HFFc6 (cell line): ENCODE results near the gene CEACAM5. TPM values are rescaled to one million over a fixed set of nuclear protein-coding genes. Genes with fewer than 3 reads are reported as not detected.

Experiments used
- DNase-seq: peaks from one replicate; pipeline ENCODE4 v3.0.0-alpha.2; 2018
- H3K27ac Mint-ChIP-seq: 2 replicates; pipeline ENCODE4 v1.8.0; 2020; ENCODE audit warnings: mild to moderate bottlenecking, mixed read lengths
- H3K27me3 Mint-ChIP-seq: 2 replicates; pipeline ENCODE4 v1.8.0; 2021; ENCODE audit warnings: mild to moderate bottlenecking, moderate library complexity, mixed read lengths; ENCODE audit not compliant: insufficient read depth
- H3K36me3 Mint-ChIP-seq: 2 replicates; pipeline ENCODE4 v1.8.0; 2021; ENCODE audit warnings: low read depth, mixed read lengths
- H3K4me1 Mint-ChIP-seq: 2 replicates; pipeline ENCODE4 v1.8.0; 2020; ENCODE audit warnings: low read depth, mixed read lengths
- H3K4me3 Mint-ChIP-seq: 2 replicates; pipeline ENCODE4 v1.8.0; 2020; ENCODE audit warnings: mild to moderate bottlenecking, moderate library complexity, mixed read lengths
- H3K9me3 Mint-ChIP-seq: 2 replicates; pipeline ENCODE4 v1.8.0; 2020; ENCODE audit warnings: mild to moderate bottlenecking, mixed read lengths
- total RNA-seq, 6 experiments: library from RNA; stranded (reverse); fragmentation: NEBNext Ultra II Directional; extraction: Animal tissue kit (Norgen Biotek cat#: 25700); gene quantifications; 2 replicates in 1 of 6; 3 replicates in 5 of 6; pipeline ENCODE4 v1.2.3, GENCODE V29; 2021
- TF ChIP-seq, protein P1 (sequence below): fragments of 200-600 bp; sonication (generic); IDR thresholded peaks from 2 replicates; pipeline ENCODE4 v1.5.0; 2021; ENCODE audit warnings: antibody characterized with exemption, mild to moderate bottlenecking

Gene CEACAM5
- total RNA-seq, 6 experiments from 2014 or later: 0.31 TPM; not detected in 5

DNA sequence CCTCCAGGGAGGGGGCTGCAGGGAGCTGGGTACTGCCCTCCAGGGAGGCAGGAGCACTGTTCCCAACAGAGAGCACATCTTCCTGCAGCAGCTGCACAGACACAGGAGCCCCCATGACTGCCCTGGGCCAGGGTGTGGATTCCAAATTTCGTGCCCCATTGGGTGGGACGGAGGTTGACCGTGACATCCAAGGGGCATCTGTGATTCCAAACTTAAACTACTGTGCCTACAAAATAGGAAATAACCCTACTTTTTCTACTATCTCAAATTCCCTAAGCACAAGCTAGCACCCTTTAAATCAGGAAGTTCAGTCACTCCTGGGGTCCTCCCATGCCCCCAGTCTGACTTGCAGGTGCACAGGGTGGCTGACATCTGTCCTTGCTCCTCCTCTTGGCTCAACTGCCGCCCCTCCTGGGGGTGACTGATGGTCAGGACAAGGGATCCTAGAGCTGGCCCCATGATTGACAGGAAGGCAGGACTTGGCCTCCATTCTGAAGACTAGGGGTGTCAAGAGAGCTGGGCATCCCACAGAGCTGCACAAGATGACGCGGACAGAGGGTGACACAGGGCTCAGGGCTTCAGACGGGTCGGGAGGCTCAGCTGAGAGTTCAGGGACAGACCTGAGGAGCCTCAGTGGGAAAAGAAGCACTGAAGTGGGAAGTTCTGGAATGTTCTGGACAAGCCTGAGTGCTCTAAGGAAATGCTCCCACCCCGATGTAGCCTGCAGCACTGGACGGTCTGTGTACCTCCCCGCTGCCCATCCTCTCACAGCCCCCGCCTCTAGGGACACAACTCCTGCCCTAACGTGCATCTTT, 7.8 kb upstream of the CEACAM5 start:
- H3K36me3 Mint-ChIP-seq: no peaks in the 10 kb centered on the region
- H3K4me3 Mint-ChIP-seq: no peak overlapping the region
- H3K27ac Mint-ChIP-seq: no peak overlapping the region
- peaks cover 12% of the 10 kb centered on the region for H3K4me1 Mint-ChIP-seq
- TF ChIP-seq, protein P1, sequence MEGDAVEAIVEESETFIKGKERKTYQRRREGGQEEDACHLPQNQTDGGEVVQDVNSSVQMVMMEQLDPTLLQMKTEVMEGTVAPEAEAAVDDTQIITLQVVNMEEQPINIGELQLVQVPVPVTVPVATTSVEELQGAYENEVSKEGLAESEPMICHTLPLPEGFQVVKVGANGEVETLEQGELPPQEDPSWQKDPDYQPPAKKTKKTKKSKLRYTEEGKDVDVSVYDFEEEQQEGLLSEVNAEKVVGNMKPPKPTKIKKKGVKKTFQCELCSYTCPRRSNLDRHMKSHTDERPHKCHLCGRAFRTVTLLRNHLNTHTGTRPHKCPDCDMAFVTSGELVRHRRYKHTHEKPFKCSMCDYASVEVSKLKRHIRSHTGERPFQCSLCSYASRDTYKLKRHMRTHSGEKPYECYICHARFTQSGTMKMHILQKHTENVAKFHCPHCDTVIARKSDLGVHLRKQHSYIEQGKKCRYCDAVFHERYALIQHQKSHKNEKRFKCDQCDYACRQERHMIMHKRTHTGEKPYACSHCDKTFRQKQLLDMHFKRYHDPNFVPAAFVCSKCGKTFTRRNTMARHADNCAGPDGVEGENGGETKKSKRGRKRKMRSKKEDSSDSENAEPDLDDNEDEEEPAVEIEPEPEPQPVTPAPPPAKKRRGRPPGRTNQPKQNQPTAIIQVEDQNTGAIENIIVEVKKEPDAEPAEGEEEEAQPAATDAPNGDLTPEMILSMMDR: no peak
- peaks cover 9% of the 10 kb centered on the region for H3K27me3 Mint-ChIP-seq
- H3K9me3 Mint-ChIP-seq: no peaks in the 10 kb centered on the region
- DNase-seq: no peak

DNA sequence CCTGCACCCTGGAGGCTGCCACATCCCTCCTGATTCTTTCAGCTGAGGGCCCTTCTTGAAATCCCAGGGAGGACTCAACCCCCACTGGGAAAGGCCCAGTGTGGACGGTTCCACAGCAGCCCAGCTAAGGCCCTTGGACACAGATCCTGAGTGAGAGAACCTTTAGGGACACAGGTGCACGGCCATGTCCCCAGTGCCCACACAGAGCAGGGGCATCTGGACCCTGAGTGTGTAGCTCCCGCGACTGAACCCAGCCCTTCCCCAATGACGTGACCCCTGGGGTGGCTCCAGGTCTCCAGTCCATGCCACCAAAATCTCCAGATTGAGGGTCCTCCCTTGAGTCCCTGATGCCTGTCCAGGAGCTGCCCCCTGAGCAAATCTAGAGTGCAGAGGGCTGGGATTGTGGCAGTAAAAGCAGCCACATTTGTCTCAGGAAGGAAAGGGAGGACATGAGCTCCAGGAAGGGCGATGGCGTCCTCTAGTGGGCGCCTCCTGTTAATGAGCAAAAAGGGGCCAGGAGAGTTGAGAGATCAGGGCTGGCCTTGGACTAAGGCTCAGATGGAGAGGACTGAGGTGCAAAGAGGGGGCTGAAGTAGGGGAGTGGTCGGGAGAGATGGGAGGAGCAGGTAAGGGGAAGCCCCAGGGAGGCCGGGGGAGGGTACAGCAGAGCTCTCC, 6.9 kb upstream of the CEACAM5 start:
- H3K9me3 Mint-ChIP-seq: no peaks in the 10 kb centered on the region
- peaks cover 12% of the 10 kb centered on the region for H3K4me1 Mint-ChIP-seq
- no peak for DNase-seq
- TF ChIP-seq, protein P1: peak; percentile 40; the same call in 1 of the 2 replicates
- no peak overlapping the region for H3K4me3 Mint-ChIP-seq
- peak overlapping the region; percentile 31; the same call in 1 of the 2 replicates for H3K27ac Mint-ChIP-seq
- H3K27me3 Mint-ChIP-seq: peaks cover 7% of the 10 kb centered on the region
- H3K36me3 Mint-ChIP-seq: no peaks in the 10 kb centered on the region

DNA sequence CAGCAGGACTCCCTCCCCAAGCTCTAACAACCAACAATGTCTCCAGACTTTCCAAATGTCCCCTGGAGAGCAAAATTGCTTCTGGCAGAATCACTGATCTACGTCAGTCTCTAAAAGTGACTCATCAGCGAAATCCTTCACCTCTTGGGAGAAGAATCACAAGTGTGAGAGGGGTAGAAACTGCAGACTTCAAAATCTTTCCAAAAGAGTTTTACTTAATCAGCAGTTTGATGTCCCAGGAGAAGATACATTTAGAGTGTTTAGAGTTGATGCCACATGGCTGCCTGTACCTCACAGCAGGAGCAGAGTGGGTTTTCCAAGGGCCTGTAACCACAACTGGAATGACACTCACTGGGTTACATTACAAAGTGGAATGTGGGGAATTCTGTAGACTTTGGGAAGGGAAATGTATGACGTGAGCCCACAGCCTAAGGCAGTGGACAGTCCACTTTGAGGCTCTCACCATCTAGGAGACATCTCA, 6.2 kb upstream of the CEACAM5 start:
- Mint-ChIP-seq H3K4me3 (no peak overlapping the region), H3K27ac (peak overlapping the region; percentile 31; the same call in 1 of the 2 replicates), H3K9me3 (no peaks in the 10 kb centered on the region), H3K27me3 (peaks cover 7% of the 10 kb centered on the region), H3K4me1 (peaks cover 12% of the 10 kb centered on the region), H3K36me3 (no peaks in the 10 kb centered on the region)
- DNase-seq: peak; percentile 46
- TF ChIP-seq, protein P1: no peak

DNA sequence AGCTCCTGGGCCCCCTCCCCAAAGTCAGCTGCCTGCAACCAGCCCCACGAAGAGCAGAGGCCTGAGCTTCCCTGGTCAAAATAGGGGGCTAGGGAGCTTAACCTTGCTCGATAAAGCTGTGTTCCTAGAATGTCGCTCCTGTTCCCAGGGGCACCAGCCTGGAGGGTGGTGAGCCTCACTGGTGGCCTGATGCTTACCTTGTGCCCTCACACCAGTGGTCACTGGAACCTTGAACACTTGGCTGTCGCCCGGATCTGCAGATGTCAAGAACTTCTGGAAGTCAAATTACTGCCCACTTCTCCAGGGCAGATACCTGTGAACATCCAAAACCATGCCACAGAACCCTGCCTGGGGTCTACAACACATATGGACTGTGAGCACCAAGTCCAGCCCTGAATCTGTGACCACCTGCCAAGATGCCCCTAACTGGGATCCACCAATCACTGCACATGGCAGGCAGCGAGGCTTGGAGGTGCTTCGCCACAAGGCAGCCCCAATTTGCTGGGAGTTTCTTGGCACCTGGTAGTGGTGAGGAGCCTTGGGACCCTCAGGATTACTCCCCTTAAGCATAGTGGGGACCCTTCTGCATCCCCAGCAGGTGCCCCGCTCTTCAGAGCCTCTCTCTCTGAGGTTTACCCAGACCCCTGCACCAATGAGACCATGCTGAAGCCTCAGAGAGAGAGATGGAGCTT, 4.7 kb upstream of the CEACAM5 start:
- H3K36me3 Mint-ChIP-seq: no peaks in the 10 kb centered on the region
- no peaks in the 10 kb centered on the region for H3K9me3 Mint-ChIP-seq
- H3K27ac Mint-ChIP-seq: no peak overlapping the region
- H3K4me3 Mint-ChIP-seq: no peak overlapping the region
- no peak for DNase-seq
- TF ChIP-seq, protein P1: no peak
- peaks cover 10% of the 10 kb centered on the region for H3K27me3 Mint-ChIP-seq
- peaks cover 12% of the 10 kb centered on the region for H3K4me1 Mint-ChIP-seq

DNA sequence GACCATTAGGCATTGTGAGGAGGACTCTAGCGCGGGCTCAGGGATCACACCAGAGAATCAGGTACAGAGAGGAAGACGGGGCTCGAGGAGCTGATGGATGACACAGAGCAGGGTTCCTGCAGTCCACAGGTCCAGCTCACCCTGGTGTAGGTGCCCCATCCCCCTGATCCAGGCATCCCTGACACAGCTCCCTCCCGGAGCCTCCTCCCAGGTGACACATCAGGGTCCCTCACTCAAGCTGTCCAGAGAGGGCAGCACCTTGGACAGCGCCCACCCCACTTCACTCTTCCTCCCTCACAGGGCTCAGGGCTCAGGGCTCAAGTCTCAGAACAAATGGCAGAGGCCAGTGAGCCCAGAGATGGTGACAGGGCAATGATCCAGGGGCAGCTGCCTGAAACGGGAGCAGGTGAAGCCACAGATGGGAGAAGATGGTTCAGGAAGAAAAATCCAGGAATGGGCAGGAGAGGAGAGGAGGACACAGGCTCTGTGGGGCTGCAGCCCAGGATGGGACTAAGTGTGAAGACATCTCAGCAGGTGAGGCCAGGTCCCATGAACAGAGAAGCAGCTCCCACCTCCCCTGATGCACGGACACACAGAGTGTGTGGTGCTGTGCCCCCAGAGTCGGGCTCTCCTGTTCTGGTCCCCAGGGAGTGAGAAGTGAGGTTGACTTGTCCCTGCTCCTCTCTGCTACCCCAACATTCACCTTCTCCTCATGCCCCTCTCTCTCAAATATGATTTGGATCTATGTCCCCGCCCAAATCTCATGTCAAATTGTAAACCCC, 2.8 kb upstream of the CEACAM5 start:
- Mint-ChIP-seq H3K36me3 (no peaks in the 10 kb centered on the region), H3K27ac (no peak overlapping the region), H3K9me3 (no peaks in the 10 kb centered on the region), H3K4me3 (no peak overlapping the region), H3K4me1 (peaks cover 12% of the 10 kb centered on the region), H3K27me3 (peaks cover 16% of the 10 kb centered on the region)
- no peak for DNase-seq
- TF ChIP-seq, protein P1: no peak
